IPS DF 6.9 (cell line): Measurements from ENCODE around the gene GALNTL6.

Source experiments
- DNase-seq: peaks from one replicate; pipeline ENCODE4 v3.0.0-alpha.2; 2013; ENCODE audit warnings: low read depth, low spot score
- H3K27ac ChIP-seq: one replicate; pipeline ENCODE4 v1.5.1; 2013; ENCODE audit warnings: low read length, control low read depth
- H3K27me3 ChIP-seq: 2 replicates; pipeline ENCODE4 v1.6.1; 2013; ENCODE audit warnings: mild to moderate bottlenecking, low read length; ENCODE audit not compliant: control insufficient read depth, insufficient read depth
- H3K36me3 ChIP-seq: 2 replicates; pipeline ENCODE4 v1.6.1; 2013; ENCODE audit warnings: low read length; ENCODE audit not compliant: control insufficient read depth, insufficient read depth
- H3K4me1 ChIP-seq: 2 replicates; pipeline ENCODE4 v1.6.1; 2013; ENCODE audit warnings: low read length; ENCODE audit not compliant: control insufficient read depth, insufficient read depth
- H3K4me3 ChIP-seq: 2 replicates; pipeline ENCODE4 v1.5.1; 2013; ENCODE audit warnings: mild to moderate bottlenecking, low read length
- H3K9me3 ChIP-seq: 2 replicates; pipeline ENCODE4 v1.6.1; 2013; ENCODE audit warnings: low read length, inconsistent platforms; ENCODE audit not compliant: control insufficient read depth, insufficient read depth
- WGBS: extraction: QIAGEN DNeasy Blood & Tissue Kit; methylation state at CpG from one replicate; pipeline ENCODE4 v1.1.7; 2013; ENCODE audit warnings: mixed read lengths, missing lambda C conversion rate; ENCODE audit not compliant: insufficient read length, insufficient coverage; 5-methylcytosine and 5-hydroxymethylcytosine counted together

Gene GALNTL6

GRCh38 chr4:171983935-171984805, 171.0 kb downstream of the GALNTL6 start:
- DNase-seq, result no peak
- no peaks in the 10 kb centered on the region; the same call in 1 of the 2 replicates for H3K4me1 ChIP-seq
- no peak overlapping the region for H3K27ac ChIP-seq
- no peaks in the 10 kb centered on the region for H3K9me3 ChIP-seq
- WGBS, result no CpG with 5 or more reads among the region's 5 CpGs
- no peak overlapping the region for H3K4me3 ChIP-seq
- H3K36me3 ChIP-seq, result no peaks in the 10 kb centered on the region
- H3K27me3 ChIP-seq, result no peaks in the 10 kb centered on the region

- DNase-seq, result no peak
- H3K9me3 ChIP-seq, result no peaks in the 10 kb centered on the region
- H3K27me3 ChIP-seq, result no peaks in the 10 kb centered on the region
- no peak overlapping the region for H3K27ac ChIP-seq
- H3K4me1 ChIP-seq, result no peaks in the 10 kb centered on the region; the same call in 1 of the 2 replicates
- H3K36me3 ChIP-seq, result no peaks in the 10 kb centered on the region
- H3K4me3 ChIP-seq, result no peak overlapping the region
- WGBS, result no CpG with 5 or more reads among the region's 2 CpGs
Observed at GRCh38 chr4:171985129-171985528, 171.9 kb downstream of the GALNTL6 start.

DNA sequence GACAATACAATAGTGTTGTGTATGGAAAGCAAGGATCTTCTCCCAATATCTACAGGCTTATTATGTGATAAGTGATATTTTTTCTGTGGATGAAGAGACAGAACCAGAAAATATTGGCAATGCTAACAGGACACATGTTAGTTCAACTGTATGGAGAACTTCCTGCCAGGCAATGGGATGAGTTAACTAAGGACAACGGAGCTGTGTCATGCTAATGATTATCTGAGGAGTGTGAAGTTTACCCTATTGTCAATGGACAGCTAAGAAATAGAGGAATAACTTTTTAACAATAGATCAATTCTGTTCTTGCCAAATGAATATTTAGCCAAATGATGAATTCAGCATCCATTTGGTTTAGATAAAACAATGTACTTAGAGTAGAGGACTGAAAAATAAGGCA, 180.0 kb downstream of the GALNTL6 start:
- no peak for DNase-seq
- no peaks in the 10 kb centered on the region for H3K9me3 ChIP-seq
- no peaks in the 10 kb centered on the region for H3K27me3 ChIP-seq
- no peaks in the 10 kb centered on the region for H3K36me3 ChIP-seq
- no peak overlapping the region for H3K4me3 ChIP-seq
- no peaks in the 10 kb centered on the region for H3K4me1 ChIP-seq
- WGBS, result no CpG with 5 or more reads among the region's 1 CpG
- no peak overlapping the region for H3K27ac ChIP-seq

- H3K27ac ChIP-seq, result no peak overlapping the region
- DNase-seq, result no peak
- H3K4me3 ChIP-seq, result no peak overlapping the region
- H3K27me3 ChIP-seq, result no peaks in the 10 kb centered on the region
- no peaks in the 10 kb centered on the region for H3K9me3 ChIP-seq
- H3K4me1 ChIP-seq, result no peaks in the 10 kb centered on the region
- no peaks in the 10 kb centered on the region for H3K36me3 ChIP-seq
Observed at GRCh38 chr4:172007889-172008288, 194.7 kb downstream of the GALNTL6 start.

DNA sequence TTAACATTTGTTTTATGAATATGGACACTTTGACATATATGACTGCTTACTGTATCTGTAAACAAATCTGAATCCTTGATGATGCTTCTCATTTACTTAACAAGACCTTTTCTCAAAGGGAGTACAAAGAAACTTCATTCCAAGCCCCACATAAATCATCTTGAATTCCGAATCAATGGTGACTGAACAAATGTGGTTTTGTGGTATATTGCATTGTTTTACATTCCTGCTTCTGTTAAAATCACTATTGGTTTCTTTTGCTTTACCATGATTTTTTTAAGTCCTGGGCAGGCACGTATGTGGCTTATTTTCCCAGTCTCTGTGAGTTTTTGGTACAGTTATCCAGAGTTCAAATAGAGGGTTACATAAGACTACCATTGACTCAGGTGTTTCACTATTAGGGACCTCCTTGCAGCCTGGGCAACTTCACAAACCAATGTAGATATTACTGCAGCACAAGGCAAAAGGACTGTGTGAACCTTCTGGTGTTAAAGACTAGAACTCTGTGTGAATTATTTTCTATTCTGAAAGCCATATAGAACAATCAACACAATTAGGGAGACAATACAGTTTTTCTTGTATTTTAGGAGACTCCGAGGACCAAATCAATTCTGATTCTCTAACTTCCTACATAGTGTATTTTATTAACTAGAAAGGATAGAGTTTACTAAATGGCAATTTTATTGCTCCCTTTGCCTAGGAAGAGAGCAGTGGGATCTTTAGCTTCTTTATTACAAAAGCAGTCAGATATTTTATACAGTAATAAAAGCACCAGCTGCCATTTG, 196.4 kb downstream of the GALNTL6 start:
- DNase-seq, result no peak
- Histone ChIP-seq H3K4me3 (no peak overlapping the region), H3K27ac (no peak overlapping the region), H3K36me3 (no peaks in the 10 kb centered on the region), H3K9me3 (no peaks in the 10 kb centered on the region), H3K4me1 (no peaks in the 10 kb centered on the region), H3K27me3 (no peaks in the 10 kb centered on the region)
- no CpG with 5 or more reads among the region's 3 CpGs for WGBS

GRCh38 chr4:172011196-172011595, 198.0 kb downstream of the GALNTL6 start:
- no peak for DNase-seq
- no peaks in the 10 kb centered on the region for H3K27me3 ChIP-seq
- H3K9me3 ChIP-seq, result no peaks in the 10 kb centered on the region
- no peaks in the 10 kb centered on the region for H3K4me1 ChIP-seq
- no peaks in the 10 kb centered on the region for H3K36me3 ChIP-seq
- no peak overlapping the region for H3K27ac ChIP-seq
- H3K4me3 ChIP-seq, result no peak overlapping the region
- no CpG with 5 or more reads among the region's 1 CpG for WGBS

GRCh38 chr4:172018358-172018757, 205.2 kb downstream of the GALNTL6 start:
- H3K36me3 ChIP-seq, result no peaks in the 10 kb centered on the region
- H3K27me3 ChIP-seq, result no peaks in the 10 kb centered on the region
- H3K9me3 ChIP-seq, result no peaks in the 10 kb centered on the region
- H3K27ac ChIP-seq, result no peak overlapping the region
- H3K4me3 ChIP-seq, result no peak overlapping the region
- DNase-seq, result no peak
- H3K4me1 ChIP-seq, result no peaks in the 10 kb centered on the region
- WGBS, result no CpG with 5 or more reads among the region's 1 CpG

- no peak for DNase-seq
- Histone ChIP-seq H3K27me3 (no peaks in the 10 kb centered on the region), H3K9me3 (no peaks in the 10 kb centered on the region), H3K27ac (no peak overlapping the region), H3K4me1 (no peaks in the 10 kb centered on the region), H3K36me3 (no peaks in the 10 kb centered on the region), H3K4me3 (no peak overlapping the region)
- WGBS, result no CpG with 5 or more reads among the region's 2 CpGs
Observed at GRCh38 chr4:172035562-172035961, 222.4 kb downstream of the GALNTL6 start.

DNA sequence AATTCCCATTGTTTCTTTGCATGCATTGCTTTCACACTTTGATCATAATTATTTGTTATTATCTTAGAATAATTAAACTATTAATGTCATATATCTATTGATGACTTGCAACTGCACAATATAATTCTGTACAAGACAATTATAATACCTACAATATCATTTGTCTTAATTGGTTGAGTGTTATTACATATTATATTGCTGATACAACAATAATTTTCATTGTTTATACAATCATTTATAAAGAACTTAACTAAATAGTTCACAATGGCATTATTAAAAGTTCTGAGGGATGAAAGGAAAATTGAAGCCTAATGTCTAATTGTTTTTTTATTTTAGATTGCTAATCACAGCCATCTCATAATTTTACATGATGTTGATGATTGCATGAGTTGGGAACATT, 227.6 kb downstream of the GALNTL6 start:
- no peaks in the 10 kb centered on the region for H3K9me3 ChIP-seq
- H3K27me3 ChIP-seq, result no peaks in the 10 kb centered on the region
- no peak overlapping the region for H3K4me3 ChIP-seq
- DNase-seq, result no peak
- H3K36me3 ChIP-seq, result no peaks in the 10 kb centered on the region
- H3K27ac ChIP-seq, result no peak overlapping the region
- no peaks in the 10 kb centered on the region for H3K4me1 ChIP-seq

DNA sequence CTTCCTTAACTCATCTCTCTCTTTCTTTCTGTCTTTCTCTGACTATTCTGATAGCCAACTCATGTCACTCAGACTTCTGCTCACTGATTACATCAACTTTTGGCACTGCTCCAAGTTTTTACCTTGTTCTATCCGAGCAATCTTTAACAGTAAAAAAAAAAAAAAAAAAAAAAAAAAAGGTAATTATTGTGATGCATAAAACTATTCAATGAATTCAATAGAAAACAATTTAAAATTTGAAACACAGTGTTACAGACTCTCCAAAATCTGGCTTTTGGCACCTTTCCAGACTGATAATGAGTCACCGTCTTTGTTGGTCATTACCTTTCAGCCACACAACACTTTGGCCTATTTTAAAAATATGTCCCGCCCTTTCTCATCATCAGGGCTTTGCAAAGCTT, 229.5 kb downstream of the GALNTL6 start:
- DNase-seq, result no peak
- no peak overlapping the region for H3K27ac ChIP-seq
- WGBS, result no CpG with 5 or more reads among the region's 3 CpGs
- no peaks in the 10 kb centered on the region for H3K4me1 ChIP-seq
- no peaks in the 10 kb centered on the region for H3K36me3 ChIP-seq
- no peaks in the 10 kb centered on the region for H3K9me3 ChIP-seq
- no peaks in the 10 kb centered on the region for H3K27me3 ChIP-seq
- H3K4me3 ChIP-seq, result no peak overlapping the region
